Upper lobe of left lung (tissue), 6 donors: ENCODE results near the gene MLX. TPM values are rescaled to one million over a fixed set of nuclear protein-coding genes. Genes with fewer than 3 reads are reported as not detected.
"Not testable (repeated sequence)": the region's sequence is repeated elsewhere in the genome, so short reads cannot be mapped to it uniquely, and the experiment has no call there.

ENCODE experiments used
- ATAC-seq, 2 donors: fragments of 200-7000 bp; cut with Tn5 transposase; one replicate each; pipeline ENCODE4 v1.9.1; 2022; ENCODE audit warnings: mild to moderate bottlenecking in 2 of 2, moderate library complexity in 2 of 2; ENCODE audit not compliant: low FRiP score in 2 of 2
- DNase-seq, 2 donors: peaks; one replicate each; pipeline ENCODE4 v3.0.0-alpha.2; 2019 to 2020
- H3K27ac ChIP-seq, 4 donors: fragments of 200-600 bp; sonication (generic); one replicate each; pipeline ENCODE4 v1.5.1; 2016 to 2019
- H3K27me3 ChIP-seq, 4 donors: fragments of 200-600 bp; sonication (generic); one replicate each; pipeline ENCODE4 v1.5.1; 2017 to 2019
- H3K36me3 ChIP-seq, 4 donors: fragments of 200-600 bp; sonication (generic); one replicate each; pipeline ENCODE4 v1.5.1; 2016 to 2019
- H3K4me1 ChIP-seq, 4 donors: fragments of 200-600 bp; sonication (generic); one replicate each; pipeline ENCODE4 v1.5.1; 2018 to 2019
- H3K4me3 ChIP-seq, 4 donors: fragments of 200-600 bp; sonication (generic); one replicate each; pipeline ENCODE4 v1.5.1; 2017 to 2019; ENCODE audit warnings: mild to moderate bottlenecking in 2 of 4, moderate library complexity in 1 of 4
- H3K9me3 ChIP-seq, 4 donors: fragments of 200-600 bp; sonication (generic); one replicate each; pipeline ENCODE4 v1.5.1; 2018 to 2019
- CTCF ChIP-seq, 6 experiments: fragments of 450-650 bp in 4 of 6; fragments of 200-600 bp in 2 of 6; sonication (generic) in 2 of 6; IDR thresholded peaks; one replicate each; pipeline ENCODE4 v1.5.1; 2016 to 2019; ENCODE audit warnings: antibody characterized with exemption in 6 of 6
- EP300 ChIP-seq, 4 donors: sonication (generic); formaldehyde crosslinking; IDR thresholded peaks; one replicate each; pipeline ENCODE4 v1.5.1; 2017; ENCODE audit warnings: antibody characterized with exemption in 4 of 4, control low read depth in 2 of 4
- POLR2A ChIP-seq, 4 donors: fragments of 450-650 bp; IDR thresholded peaks; one replicate each; pipeline ENCODE4 v1.5.1; 2016 to 2017; ENCODE audit warnings: antibody characterized with exemption in 4 of 4, mild to moderate bottlenecking in 2 of 4
- POLR2AphosphoS5 ChIP-seq, 2 donors: sonication (generic); formaldehyde crosslinking; IDR thresholded peaks; one replicate each; pipeline ENCODE4 v1.5.1; 2017; ENCODE audit warnings: antibody characterized with exemption in 2 of 2
- WGBS, 2 donors: methylation state at CpG; one replicate each; pipeline ENCODE4 v1.1.5; 2017 to 2018; 5-methylcytosine and 5-hydroxymethylcytosine counted together
- total RNA-seq, 6 donors: library from RNA; depleted of rRNA in 4 of 6; stranded (reverse); fragments of >200 nt in 4 of 6; gene quantifications; one replicate each; pipeline versions ENCODE4 v1.1.0 to v1.2.1, GENCODE V29; 2016 to 2021
- donor health status: DM: no; HTN: no; CAD: no; lungs with moderate emphysema.
- donor health status: DM: no; HTN: yes; CAD: no; lungs with severe emphysema.

The MLX gene
- total RNA-seq, 6 donors from 2014 or later: 61.8 to 104 (median 83.5) TPM

- TF ChIP-seq EP300 (IDR thresholded peaks at IDR 0.05) (peak in 1 of 4 donors; percentile 34), POLR2AphosphoS5 (IDR thresholded peaks at IDR 0.05) (peak; percentile 92), CTCF (IDR thresholded peaks at IDR 0.05) (peak in 3 of 6 experiments; percentile 20 to 37 (median 34)), POLR2A (IDR thresholded peaks at IDR 0.05) (peak in 3 of 4 donors; percentile 69 to 90 (median 72))
- peak overlapping the region; percentile 82 to 96 (median 94) for H3K27ac ChIP-seq
Observed at GRCh38 chr17:42554250-42555121, 12.4 kb upstream of the MLX start.

GRCh38 chr17:42555122-42555622, 11.7 kb upstream of the MLX start:
- H3K4me1 ChIP-seq: peaks cover 17 to 43% (median 26%) of the 10 kb centered on the region in 4 donors
- no peak for ATAC-seq
- peak overlapping the region; percentile 59 to 95 (median 74) for H3K4me3 ChIP-seq
- peaks cover 0 to 6% (median 0%) of the 10 kb centered on the region in 4 donors for H3K36me3 ChIP-seq
- no peak for TF ChIP-seq POLR2A (IDR thresholded peaks at IDR 0.05)
- TF ChIP-seq EP300 (IDR thresholded peaks at IDR 0.05): no peak
- no peak for TF ChIP-seq POLR2AphosphoS5 (IDR thresholded peaks at IDR 0.05)
- no peak for TF ChIP-seq CTCF (IDR thresholded peaks at IDR 0.05)
- H3K27ac ChIP-seq: peak overlapping the region; percentile 82 to 96 (median 94)
- no peaks in the 10 kb centered on the region for H3K27me3 ChIP-seq
- no peaks in the 10 kb centered on the region for H3K9me3 ChIP-seq
- no peak for DNase-seq
- 24% methylated on average over 4 of the region's 4 CpGs for WGBS, 2 donors

More at GRCh38 chr17:42554250-42555121, 12.4 kb upstream of the MLX start:
- no peaks in the 10 kb centered on the region for H3K27me3 ChIP-seq
- H3K4me1 ChIP-seq: peaks cover 17 to 36% (median 24%) of the 10 kb centered on the region in 4 donors
- DNase-seq (peak; percentile 92 to 97), ATAC-seq (peak; percentile 88 to 96)
- 1% methylated on average over 37 to 42 of the region's 82 CpGs for WGBS, 2 donors
- peak overlapping the region; percentile 59 to 95 (median 74) for H3K4me3 ChIP-seq
- H3K36me3 ChIP-seq: peaks cover 0 to 6% (median 0%) of the 10 kb centered on the region in 4 donors
- no peaks in the 10 kb centered on the region for H3K9me3 ChIP-seq

- H3K36me3 ChIP-seq, H3K4me3 ChIP-seq, DNase-seq, H3K9me3 ChIP-seq, H3K27me3 ChIP-seq: not testable (repeated sequence)
- ATAC-seq: peak in 1 of 2 donors; percentile 20
- peak overlapping the region in 1 of 4 donors; percentile 94 for H3K27ac ChIP-seq
- 56 to 59% methylated on average over 5 of the region's 5 CpGs for WGBS, 2 donors
- H3K4me1 ChIP-seq: peaks cover 17 to 49% (median 26%) of the 10 kb centered on the region in 4 donors
Observed at GRCh38 chr17:42555961-42556617, 10.8 kb upstream of the MLX start.

GRCh38 chr17:42559075-42559474, 7.8 kb upstream of the MLX start:
- H3K27me3 ChIP-seq: no peaks in the 10 kb centered on the region
- peaks cover 0 to 5% (median 1%) of the 10 kb centered on the region in 4 donors for H3K36me3 ChIP-seq
- peak overlapping the region; percentile 23 to 62 (median 29) for H3K27ac ChIP-seq
- H3K9me3 ChIP-seq: no peaks in the 10 kb centered on the region
- no peak overlapping the region for H3K4me3 ChIP-seq
- DNase-seq (peak in 1 of 2 donors; percentile 88), ATAC-seq (no peak)
- no peak for TF ChIP-seq EP300 (IDR thresholded peaks at IDR 0.05)
- TF ChIP-seq CTCF (IDR thresholded peaks at IDR 0.05): no peak
- TF ChIP-seq POLR2AphosphoS5 (IDR thresholded peaks at IDR 0.05): no peak
- TF ChIP-seq POLR2A (IDR thresholded peaks at IDR 0.05): no peak
- 60 to 80% methylated on average over 6 of the region's 6 CpGs for WGBS, 2 donors
- H3K4me1 ChIP-seq: peaks cover 26 to 54% (median 37%) of the 10 kb centered on the region in 4 donors

- DNase-seq (no peak), ATAC-seq (no peak)
- 82 to 90% methylated on average over 3 of the region's 3 CpGs for WGBS, 2 donors
- Histone ChIP-seq H3K9me3 (no peaks in the 10 kb centered on the region), H3K27me3 (no peaks in the 10 kb centered on the region), H3K4me3 (no peak overlapping the region), H3K27ac (peak overlapping the region in 1 of 4 donors; percentile 48), H3K36me3 (peaks cover 0 to 17% (median 11%) of the 10 kb centered on the region in 4 donors), H3K4me1 (peaks cover 34 to 56% (median 37%) of the 10 kb centered on the region in 4 donors)
- TF ChIP-seq EP300 (IDR thresholded peaks at IDR 0.05) (no peak), POLR2AphosphoS5 (IDR thresholded peaks at IDR 0.05) (no peak), CTCF (IDR thresholded peaks at IDR 0.05) (no peak), POLR2A (IDR thresholded peaks at IDR 0.05) (no peak)
Observed at GRCh38 chr17:42560246-42560645, 6.7 kb upstream of the MLX start.
